WTC11 (cell line): ENCODE results near the gene BSN. TPM values are rescaled to one million over a fixed set of nuclear protein-coding genes. Genes with fewer than 3 reads are reported as not detected.
A peak's percentile ranks its signal among the peaks of the same experiment; 100 is the strongest.

Experiments used
- ATAC-seq: fragments of 200-7000 bp; cut with Tn5 transposase; 2 replicates; pipeline ENCODE4 v1.10.0; 2021; ENCODE audit warnings: mild to moderate bottlenecking, moderate library complexity
- CTCF ChIA-PET: fragments of 300-600 bp; sonication (Branson Sonifier 250); formaldehyde crosslinking; loops from one replicate; lab custom pipeline; 2021; ENCODE audit warnings: antibody characterized with exemption; lab: Charles Lee
- POLR2A ChIA-PET: fragments of 350-600 bp; sonication (Branson Sonifier 250); formaldehyde crosslinking; loops from one replicate; lab custom pipeline; 2021; ENCODE audit warnings: antibody characterized with exemption; lab: Charles Lee
- DNase-seq: peaks from one replicate; pipeline ENCODE4 v3.0.0; 2021; ENCODE audit warnings: low spot score
- H3K27ac Mint-ChIP-seq: 2 replicates; pipeline ENCODE4 v1.8.0; 2021; ENCODE audit warnings: mixed read lengths
- H3K27me3 Mint-ChIP-seq: 2 replicates; pipeline ENCODE4 v1.8.0; 2021; ENCODE audit warnings: low read depth, mild to moderate bottlenecking, moderate library complexity, mixed read lengths
- H3K36me3 Mint-ChIP-seq: 2 replicates; pipeline ENCODE4 v1.8.0; 2021; ENCODE audit warnings: mixed read lengths
- H3K4me1 Mint-ChIP-seq: 2 replicates; pipeline ENCODE4 v1.8.0; 2022; ENCODE audit warnings: mixed read lengths
- H3K4me3 Mint-ChIP-seq: 2 replicates; pipeline ENCODE4 v1.8.0; 2021; ENCODE audit warnings: mild to moderate bottlenecking, moderate library complexity, mixed read lengths
- H3K9me3 Mint-ChIP-seq: 2 replicates; pipeline ENCODE4 v1.8.0; 2021; ENCODE audit warnings: mixed read lengths
- CREM ChIP-seq: sonication (generic); formaldehyde crosslinking; IDR thresholded peaks from 2 replicates; pipeline ENCODE4 v1.8.1; 2022; ENCODE audit warnings: mild to moderate bottlenecking, missing genetic modification reagents, moderate library complexity
- ELF4 ChIP-seq: sonication (generic); formaldehyde crosslinking; IDR thresholded peaks from 2 replicates; pipeline ENCODE4 v1.8.1; 2022; ENCODE audit warnings: low read depth, mild to moderate bottlenecking, moderate library complexity, missing genetic modification reagents
- HMGA2 ChIP-seq: fragments of 250-450 bp; sonication (Bioruptor Pico); IDR thresholded peaks from 2 replicates; pipeline ENCODE4 v1.4.0; 2021; ENCODE audit warnings: mild to moderate bottlenecking, moderate library complexity
- KAT7 ChIP-seq: sonication (generic); formaldehyde crosslinking; IDR thresholded peaks from 2 replicates; pipeline ENCODE4 v1.8.1; 2023; ENCODE audit warnings: missing genetic modification reagents, mild to moderate bottlenecking, borderline replicate concordance
- NFE2L1 ChIP-seq: sonication (generic); formaldehyde crosslinking; IDR thresholded peaks from 2 replicates; pipeline ENCODE4 v1.8.1; 2023; ENCODE audit warnings: missing genetic modification reagents
- NR1H2 ChIP-seq: sonication (generic); formaldehyde crosslinking; IDR thresholded peaks from 2 replicates; pipeline ENCODE4 v1.9.0; 2021; ENCODE audit warnings: mild to moderate bottlenecking, moderate library complexity, missing genetic modification reagents
- RELA ChIP-seq: sonication (generic); formaldehyde crosslinking; IDR thresholded peaks from 2 replicates; pipeline ENCODE4 v1.8.1; 2022; ENCODE audit warnings: missing genetic modification reagents, mild to moderate bottlenecking, borderline replicate concordance
- SOX15 ChIP-seq: fragments of 250-450 bp; sonication (Bioruptor Pico); IDR thresholded peaks from 2 replicates; pipeline ENCODE4 v1.9.0; 2021; ENCODE audit warnings: mild to moderate bottlenecking
- TCF7 ChIP-seq: sonication (generic); formaldehyde crosslinking; IDR thresholded peaks from 2 replicates; pipeline ENCODE4 v1.8.0; 2022; ENCODE audit warnings: mild to moderate bottlenecking, low read depth, missing genetic modification reagents, moderate library complexity
- TP53 ChIP-seq: sonication (generic); formaldehyde crosslinking; IDR thresholded peaks from 2 replicates; pipeline ENCODE4 v1.8.1; 2023; ENCODE audit warnings: mild to moderate bottlenecking, missing genetic modification reagents
- ZNF138 ChIP-seq: sonication (generic); formaldehyde crosslinking; conservative IDR thresholded peaks from 2 replicates; pipeline ENCODE4 v1.8.1; 2022; ENCODE audit warnings: mild to moderate bottlenecking, moderate library complexity, missing genetic modification reagents
- ZNF317 ChIP-seq: sonication (generic); formaldehyde crosslinking; IDR thresholded peaks from 2 replicates; pipeline ENCODE4 v1.8.1; 2023; ENCODE audit warnings: low read depth, mild to moderate bottlenecking, moderate library complexity, missing genetic modification reagents, borderline replicate concordance
- ZNF396 ChIP-seq: fragments of 250-450 bp; sonication (Bioruptor Pico); IDR thresholded peaks from 2 replicates; pipeline ENCODE4 v1.8.0; 2021; ENCODE audit warnings: mild to moderate bottlenecking, moderate library complexity, borderline replicate concordance
- ZNF423 ChIP-seq: fragments of 250-450 bp; sonication (Bioruptor Pico); IDR thresholded peaks from 2 replicates; pipeline ENCODE4 v2.1.2; 2022; ENCODE audit warnings: mild to moderate bottlenecking, moderate library complexity
- ZNF671 ChIP-seq: fragments of 250-450 bp; sonication (Bioruptor Pico); IDR thresholded peaks from 2 replicates; pipeline ENCODE4 v1.8.0; 2021; ENCODE audit warnings: mild to moderate bottlenecking
- total RNA-seq: library from RNA; stranded (reverse); gene quantifications from 3 replicates; pipeline ENCODE4 v1.2.3, GENCODE V29; 2021
- TF ChIP-seq, protein P1 (sequence below): fragments of 250-450 bp; sonication (Bioruptor Pico); IDR thresholded peaks from 2 replicates; pipeline ENCODE4 v2.1.2; 2022; ENCODE audit warnings: mild to moderate bottlenecking, moderate library complexity
- TF ChIP-seq, protein P2 (sequence below): fragments of 250-450 bp; sonication (Bioruptor Pico); IDR thresholded peaks from 2 replicates; pipeline ENCODE4 v1.9.0; 2021; ENCODE audit warnings: mild to moderate bottlenecking
- TF ChIP-seq, protein P3 (sequence below): sonication (generic); formaldehyde crosslinking; IDR thresholded peaks from 2 replicates; pipeline ENCODE4 v1.8.0; 2022; ENCODE audit warnings: mild to moderate bottlenecking, missing genetic modification reagents
- TF ChIP-seq, protein P4 (sequence below): sonication (generic); formaldehyde crosslinking; IDR thresholded peaks from 2 replicates; pipeline ENCODE4 v1.8.1; 2023; ENCODE audit warnings: mild to moderate bottlenecking, missing genetic modification reagents, moderate library complexity
- TF ChIP-seq, protein P5 (sequence below): sonication (generic); formaldehyde crosslinking; IDR thresholded peaks from 2 replicates; pipeline ENCODE4 v1.8.0; 2022; ENCODE audit warnings: missing genetic modification reagents

Gene BSN
- total RNA-seq, 1 experiment from 2014 or later: 2.8 TPM

DNA sequence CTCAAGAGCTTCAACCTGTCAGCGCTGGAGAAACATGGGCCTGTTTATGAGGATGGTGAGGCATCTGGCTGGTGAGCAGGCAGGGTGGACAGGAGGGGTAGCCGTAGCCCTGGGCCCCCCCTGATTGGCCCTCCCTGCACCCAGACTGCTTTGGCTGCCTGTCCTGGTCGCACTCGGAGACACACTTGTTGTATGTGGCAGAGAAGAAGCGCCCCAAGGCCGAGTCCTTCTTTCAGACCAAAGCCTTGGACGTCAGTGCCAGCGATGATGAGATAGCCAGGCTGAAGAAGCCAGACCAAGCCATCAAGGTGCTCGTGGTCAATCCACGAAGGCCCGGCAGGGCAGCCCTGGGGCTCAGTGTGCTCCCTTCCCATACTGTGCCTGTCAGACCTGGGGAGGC, 121.6 kb downstream of the BSN start:
- Mint-ChIP-seq H3K27ac (no peak overlapping the region), H3K4me3 (peak overlapping the region; percentile 81), H3K9me3 (no peaks in the 10 kb centered on the region), H3K27me3 (no peaks in the 10 kb centered on the region), H3K36me3 (peaks cover 31% of the 10 kb centered on the region), H3K4me1 (peaks cover 21% of the 10 kb centered on the region)
- ChIA-PET CTCF (interaction anchor here (1.3 kb wide), 1 partner anchor 12 kb away, joined by 3 read pairs; no protein-coding TSS in a partner anchor), POLR2A (no interaction called here)
- no peak for DNase-seq
- TF ChIP-seq, protein P1, sequence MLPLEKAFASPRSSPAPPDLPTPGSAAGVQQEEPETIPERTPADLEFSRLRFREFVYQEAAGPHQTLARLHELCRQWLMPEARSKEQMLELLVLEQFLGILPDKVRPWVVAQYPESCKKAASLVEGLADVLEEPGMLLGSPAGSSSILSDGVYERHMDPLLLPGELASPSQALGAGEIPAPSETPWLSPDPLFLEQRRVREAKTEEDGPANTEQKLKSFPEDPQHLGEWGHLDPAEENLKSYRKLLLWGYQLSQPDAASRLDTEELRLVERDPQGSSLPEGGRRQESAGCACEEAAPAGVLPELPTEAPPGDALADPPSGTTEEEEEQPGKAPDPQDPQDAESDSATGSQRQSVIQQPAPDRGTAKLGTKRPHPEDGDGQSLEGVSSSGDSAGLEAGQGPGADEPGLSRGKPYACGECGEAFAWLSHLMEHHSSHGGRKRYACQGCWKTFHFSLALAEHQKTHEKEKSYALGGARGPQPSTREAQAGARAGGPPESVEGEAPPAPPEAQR: no peak
- TF ChIP-seq HMGA2 (CRISPR knock-in tag): no peak
- TF ChIP-seq, protein P2, sequence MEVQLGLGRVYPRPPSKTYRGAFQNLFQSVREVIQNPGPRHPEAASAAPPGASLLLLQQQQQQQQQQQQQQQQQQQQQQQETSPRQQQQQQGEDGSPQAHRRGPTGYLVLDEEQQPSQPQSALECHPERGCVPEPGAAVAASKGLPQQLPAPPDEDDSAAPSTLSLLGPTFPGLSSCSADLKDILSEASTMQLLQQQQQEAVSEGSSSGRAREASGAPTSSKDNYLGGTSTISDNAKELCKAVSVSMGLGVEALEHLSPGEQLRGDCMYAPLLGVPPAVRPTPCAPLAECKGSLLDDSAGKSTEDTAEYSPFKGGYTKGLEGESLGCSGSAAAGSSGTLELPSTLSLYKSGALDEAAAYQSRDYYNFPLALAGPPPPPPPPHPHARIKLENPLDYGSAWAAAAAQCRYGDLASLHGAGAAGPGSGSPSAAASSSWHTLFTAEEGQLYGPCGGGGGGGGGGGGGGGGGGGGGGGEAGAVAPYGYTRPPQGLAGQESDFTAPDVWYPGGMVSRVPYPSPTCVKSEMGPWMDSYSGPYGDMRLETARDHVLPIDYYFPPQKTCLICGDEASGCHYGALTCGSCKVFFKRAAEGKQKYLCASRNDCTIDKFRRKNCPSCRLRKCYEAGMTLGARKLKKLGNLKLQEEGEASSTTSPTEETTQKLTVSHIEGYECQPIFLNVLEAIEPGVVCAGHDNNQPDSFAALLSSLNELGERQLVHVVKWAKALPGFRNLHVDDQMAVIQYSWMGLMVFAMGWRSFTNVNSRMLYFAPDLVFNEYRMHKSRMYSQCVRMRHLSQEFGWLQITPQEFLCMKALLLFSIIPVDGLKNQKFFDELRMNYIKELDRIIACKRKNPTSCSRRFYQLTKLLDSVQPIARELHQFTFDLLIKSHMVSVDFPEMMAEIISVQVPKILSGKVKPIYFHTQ: no peak
- TF ChIP-seq, protein P3, sequence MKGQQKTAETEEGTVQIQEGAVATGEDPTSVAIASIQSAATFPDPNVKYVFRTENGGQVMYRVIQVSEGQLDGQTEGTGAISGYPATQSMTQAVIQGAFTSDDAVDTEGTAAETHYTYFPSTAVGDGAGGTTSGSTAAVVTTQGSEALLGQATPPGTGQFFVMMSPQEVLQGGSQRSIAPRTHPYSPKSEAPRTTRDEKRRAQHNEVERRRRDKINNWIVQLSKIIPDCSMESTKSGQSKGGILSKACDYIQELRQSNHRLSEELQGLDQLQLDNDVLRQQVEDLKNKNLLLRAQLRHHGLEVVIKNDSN: no peak
- TF ChIP-seq RELA (CRISPR knock-in tag): no peak
- TF ChIP-seq SOX15 (CRISPR knock-in tag): no peak
- TF ChIP-seq ZNF671: no peak
- TF ChIP-seq, protein P4, sequence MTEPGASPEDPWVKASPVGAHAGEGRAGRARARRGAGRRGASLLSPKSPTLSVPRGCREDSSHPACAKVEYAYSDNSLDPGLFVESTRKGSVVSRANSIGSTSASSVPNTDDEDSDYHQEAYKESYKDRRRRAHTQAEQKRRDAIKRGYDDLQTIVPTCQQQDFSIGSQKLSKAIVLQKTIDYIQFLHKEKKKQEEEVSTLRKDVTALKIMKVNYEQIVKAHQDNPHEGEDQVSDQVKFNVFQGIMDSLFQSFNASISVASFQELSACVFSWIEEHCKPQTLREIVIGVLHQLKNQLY (CRISPR knock-in tag): no peak
- TF ChIP-seq NR1H2 (CRISPR knock-in tag): no peak
- no peak for TF ChIP-seq KAT7 (CRISPR knock-in tag)
- TF ChIP-seq ZNF317: no peak
- no peak for TF ChIP-seq CREM
- TF ChIP-seq, protein P5, sequence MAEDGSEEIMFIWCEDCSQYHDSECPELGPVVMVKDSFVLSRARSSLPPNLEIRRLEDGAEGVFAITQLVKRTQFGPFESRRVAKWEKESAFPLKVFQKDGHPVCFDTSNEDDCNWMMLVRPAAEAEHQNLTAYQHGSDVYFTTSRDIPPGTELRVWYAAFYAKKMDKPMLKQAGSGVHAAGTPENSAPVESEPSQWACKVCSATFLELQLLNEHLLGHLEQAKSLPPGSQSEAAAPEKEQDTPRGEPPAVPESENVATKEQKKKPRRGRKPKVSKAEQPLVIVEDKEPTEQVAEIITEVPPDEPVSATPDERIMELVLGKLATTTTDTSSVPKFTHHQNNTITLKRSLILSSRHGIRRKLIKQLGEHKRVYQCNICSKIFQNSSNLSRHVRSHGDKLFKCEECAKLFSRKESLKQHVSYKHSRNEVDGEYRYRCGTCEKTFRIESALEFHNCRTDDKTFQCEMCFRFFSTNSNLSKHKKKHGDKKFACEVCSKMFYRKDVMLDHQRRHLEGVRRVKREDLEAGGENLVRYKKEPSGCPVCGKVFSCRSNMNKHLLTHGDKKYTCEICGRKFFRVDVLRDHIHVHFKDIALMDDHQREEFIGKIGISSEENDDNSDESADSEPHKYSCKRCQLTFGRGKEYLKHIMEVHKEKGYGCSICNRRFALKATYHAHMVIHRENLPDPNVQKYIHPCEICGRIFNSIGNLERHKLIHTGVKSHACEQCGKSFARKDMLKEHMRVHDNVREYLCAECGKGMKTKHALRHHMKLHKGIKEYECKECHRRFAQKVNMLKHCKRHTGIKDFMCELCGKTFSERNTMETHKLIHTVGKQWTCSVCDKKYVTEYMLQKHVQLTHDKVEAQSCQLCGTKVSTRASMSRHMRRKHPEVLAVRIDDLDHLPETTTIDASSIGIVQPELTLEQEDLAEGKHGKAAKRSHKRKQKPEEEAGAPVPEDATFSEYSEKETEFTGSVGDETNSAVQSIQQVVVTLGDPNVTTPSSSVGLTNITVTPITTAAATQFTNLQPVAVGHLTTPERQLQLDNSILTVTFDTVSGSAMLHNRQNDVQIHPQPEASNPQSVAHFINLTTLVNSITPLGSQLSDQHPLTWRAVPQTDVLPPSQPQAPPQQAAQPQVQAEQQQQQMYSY: no peak
- TF ChIP-seq ZNF138 (CRISPR knock-in tag): no peak
- TF ChIP-seq ZNF396 (CRISPR knock-in tag): no peak
- TF ChIP-seq NFE2L1 (CRISPR knock-in tag): no peak
- no peak for TF ChIP-seq TP53 (CRISPR knock-in tag)
- TF ChIP-seq ZNF423 (CRISPR knock-in tag): no peak
- no peak for TF ChIP-seq TCF7
- no peak for TF ChIP-seq ELF4
- ATAC-seq: no peak
